ENCODE measurements around the gene LRP5.

LRP5 gene

GRCh38 chr11:68309621-68310185, 2.7 kb upstream of the LRP5 start:
- DNase-seq: no peak

GRCh38 chr11:68311160-68312116, 953 bp upstream of the LRP5 start:
- DNase-seq: no peak

- no peak for DNase-seq
These were observed 586 bp downstream of the LRP5 start for GRCh38 chr11:68312780-68313573.

- peak; percentile 44 for DNase-seq
These were observed 1.3 kb downstream of the LRP5 start for GRCh38 chr11:68313574-68314202.

GRCh38 chr11:68314203-68315170, 2.1 kb downstream of the LRP5 start:
- peak; percentile 33 for DNase-seq

- no peak for DNase-seq
These were observed 3.0 kb downstream of the LRP5 start for GRCh38 chr11:68315171-68315920.

GRCh38 chr11:68317147-68317785, 4.9 kb downstream of the LRP5 start:
- DNase-seq: no peak

GRCh38 chr11:68321293-68322051, 9.1 kb downstream of the LRP5 start:
- DNase-seq: no peak

- DNase-seq: no peak
These were observed 9.7 kb downstream of the LRP5 start for GRCh38 chr11:68322052-68322430.

GRCh38 chr11:68324241-68324640, 11.8 kb downstream of the LRP5 start:
- no peak for DNase-seq

GRCh38 chr11:68324695-68325094, 12.3 kb downstream of the LRP5 start:
- DNase-seq: no peak

GRCh38 chr11:68325183-68325906, 13.0 kb downstream of the LRP5 start:
- no peak for DNase-seq

- DNase-seq: no peak
These were observed 13.5 kb downstream of the LRP5 start for GRCh38 chr11:68325907-68326220.

- DNase-seq: no peak
These were observed 14.2 kb downstream of the LRP5 start for GRCh38 chr11:68326334-68327215.

- DNase-seq: no peak
These were observed 15.4 kb downstream of the LRP5 start for GRCh38 chr11:68327586-68328370.

GRCh38 chr11:68328374-68329091, 16.1 kb downstream of the LRP5 start:
- no peak for DNase-seq
